IMR-90 (cell line): ENCODE data around the gene SERPINA10. TPM values are rescaled to one million over a fixed set of nuclear protein-coding genes. Genes with fewer than 3 reads are reported as not detected.

Experiments used
- ATAC-seq: fragments of 200-7000 bp; cut with Tn5 transposase; 2 replicates; pipeline ENCODE4 v1.9.1; 2020; ENCODE audit warnings: low read depth, mild to moderate bottlenecking, moderate library complexity
- BruUV-seq: library from RNA; stranded (reverse); fragments of 400-500 nt; replicated peaks from 2 replicates; lab custom pipeline; 2021; lab: Mats Ljungman, UMichigan
- CTCF ChIA-PET: fragments of 300-600 bp; formaldehyde crosslinking; extraction: SDS; loops from one replicate; lab custom pipeline; 2021; ENCODE audit warnings: antibody characterized with exemption; lab: Yijun Ruan, JAX
- POLR2A ChIA-PET: fragments of 300-600 bp; sonication (Branson Sonifier 250); formaldehyde crosslinking; loops from one replicate; lab custom pipeline; 2022; ENCODE audit warnings: antibody characterized with exemption; ENCODE audit not compliant: unreplicated experiment; lab: Charles Lee
- DNase-seq: peaks from one replicate; pipeline ENCODE4 v3.0.0; 2013
- H2AFZ ChIP-seq: replicated peaks from 2 replicates; pipeline ENCODE3; 2013; ENCODE audit warnings: low read length, mild to moderate bottlenecking; ENCODE audit not compliant: poor library complexity
- H2AK5ac ChIP-seq: 2 replicates; pipeline ENCODE4 v1.6.1; 2013; ENCODE audit warnings: low read depth, low read length, inconsistent platforms
- H2AK9ac ChIP-seq: replicated peaks from 2 replicates; pipeline ENCODE3; 2013; ENCODE audit warnings: mild to moderate bottlenecking, low read depth, low read length, moderate library complexity; ENCODE audit not compliant: poor library complexity
- H2BK120ac ChIP-seq: 2 replicates; pipeline ENCODE4 v1.6.1; 2013; ENCODE audit warnings: low read depth, low read length, inconsistent platforms
- H2BK15ac ChIP-seq: 3 replicates; pipeline ENCODE4 v1.6.1; 2013; ENCODE audit warnings: low read depth, low read length, inconsistent platforms
- H2BK20ac ChIP-seq: 2 replicates; pipeline ENCODE4 v1.6.1; 2013; ENCODE audit warnings: low read depth, mild to moderate bottlenecking, inconsistent platforms, low read length, moderate library complexity
- H2BK5ac ChIP-seq: 2 replicates; pipeline ENCODE4 v1.6.1; 2013; ENCODE audit warnings: mild to moderate bottlenecking, low read depth, low read length, inconsistent platforms; ENCODE audit not compliant: poor library complexity, severe bottlenecking
- H3K14ac ChIP-seq: replicated peaks from 2 replicates; pipeline ENCODE4 v1.6.1; 2013; ENCODE audit warnings: low read depth, low read length, inconsistent platforms
- H3K18ac ChIP-seq: 2 replicates; pipeline ENCODE4 v1.6.1; 2013; ENCODE audit warnings: low read depth, low read length, control low read depth
- H3K23ac ChIP-seq: 2 replicates; pipeline ENCODE4 v1.6.1; 2013; ENCODE audit warnings: low read depth, low read length, inconsistent platforms
- H3K27ac ChIP-seq: 2 replicates; pipeline ENCODE4 v1.5.1; 2013; ENCODE audit warnings: mild to moderate bottlenecking, control low read depth, low read length; ENCODE audit not compliant: insufficient read depth
- H3K27me3 ChIP-seq: 2 replicates; pipeline ENCODE4 v1.6.1; 2013; ENCODE audit warnings: low read length; ENCODE audit not compliant: control insufficient read depth, insufficient read depth
- H3K36me3 ChIP-seq: 2 replicates; pipeline ENCODE4 v1.6.1; 2013; ENCODE audit warnings: low read length, mixed read lengths; ENCODE audit not compliant: control insufficient read depth, insufficient read depth
- H3K4ac ChIP-seq: 2 replicates; pipeline ENCODE4 v1.6.1; 2013; ENCODE audit warnings: low read depth, low read length, inconsistent platforms
- H3K4me1 ChIP-seq: 2 replicates; pipeline ENCODE4 v1.6.1; 2013; ENCODE audit warnings: low read length, mixed read lengths; ENCODE audit not compliant: control insufficient read depth, insufficient read depth
- H3K4me2 ChIP-seq: 2 replicates; pipeline ENCODE4 v1.6.1; 2013; ENCODE audit warnings: low read depth, mild to moderate bottlenecking, control low read depth, low read length, moderate library complexity
- H3K4me3 ChIP-seq: 2 replicates; pipeline ENCODE4 v1.5.1; 2013; ENCODE audit warnings: low read depth, mild to moderate bottlenecking, control low read depth, low read length, moderate library complexity; ENCODE audit not compliant: insufficient read depth
- H3K56ac ChIP-seq: 2 replicates; pipeline ENCODE4 v1.6.1; 2013; ENCODE audit warnings: low read length, inconsistent platforms; ENCODE audit not compliant: insufficient read depth; ENCODE audit errors: extremely low read depth
- H3K79me1 ChIP-seq, 2 experiments: 2 replicates each; pipeline ENCODE4 v1.6.1; 2013; ENCODE audit warnings: low read length in 2 of 2, inconsistent platforms in 1 of 2, low read depth in 1 of 2
- H3K9ac ChIP-seq: 2 replicates; pipeline ENCODE4 v1.6.1; 2013; ENCODE audit warnings: low read depth, low read length, control low read depth
- H3K9me1 ChIP-seq: 2 replicates; pipeline ENCODE4 v1.6.1; 2013; ENCODE audit warnings: low read length, inconsistent platforms; ENCODE audit not compliant: insufficient read depth
- H3K9me3 ChIP-seq: 2 replicates; pipeline ENCODE4 v1.6.1; 2013; ENCODE audit warnings: low read length; ENCODE audit not compliant: control insufficient read depth, insufficient read depth
- H4K20me1 ChIP-seq: 2 replicates; pipeline ENCODE4 v1.6.1; 2013; ENCODE audit warnings: low read length, inconsistent platforms; ENCODE audit not compliant: insufficient read depth
- H4K5ac ChIP-seq: 2 replicates; pipeline ENCODE4 v1.6.1; 2013; ENCODE audit warnings: mild to moderate bottlenecking, low read depth, low read length, control low read depth
- H4K8ac ChIP-seq, 2 experiments: 2 replicates each; pipeline ENCODE4 v1.6.1; 2013; ENCODE audit warnings: low read depth in 2 of 2, low read length in 2 of 2, control low read depth in 1 of 2, inconsistent platforms in 1 of 2
- H4K91ac ChIP-seq: 2 replicates; pipeline ENCODE4 v1.6.1; 2013; ENCODE audit warnings: low read depth, low read length, inconsistent platforms; ENCODE audit not compliant: insufficient read depth
- BHLHE40 ChIP-seq: fragments of 150-350 bp; IDR thresholded peaks from 2 replicates; pipeline ENCODE4 v1.6.1; 2016; ENCODE audit warnings: mild to moderate bottlenecking, low read depth, low read length
- CEBPB ChIP-seq: IDR thresholded peaks from 2 replicates; pipeline ENCODE4 v1.6.1; 2012; ENCODE audit warnings: low read depth, low read length, improper control_type of control experiment
- CHD1 ChIP-seq: IDR thresholded peaks from 2 replicates; pipeline ENCODE4 v1.6.1; 2012; ENCODE audit warnings: low read depth, low read length, improper control_type of control experiment
- FOS ChIP-seq: fragments of 150-350 bp; IDR thresholded peaks from 2 replicates; pipeline ENCODE4 v1.6.1; 2016; ENCODE audit warnings: low read depth, low read length
- MAFK ChIP-seq: IDR thresholded peaks from 2 replicates; pipeline ENCODE4 v1.6.1; 2012; ENCODE audit warnings: low read depth, low read length, improper control_type of control experiment
- MAZ ChIP-seq: IDR thresholded peaks from 2 replicates; pipeline ENCODE4 v1.6.1; 2012; ENCODE audit warnings: low read depth, mild to moderate bottlenecking, low read length, improper control_type of control experiment, moderate library complexity, borderline replicate concordance
- MXI1 ChIP-seq: IDR thresholded peaks from 2 replicates; pipeline ENCODE4 v1.6.1; 2012; ENCODE audit warnings: low read depth, mild to moderate bottlenecking, low read length, moderate library complexity, borderline replicate concordance
- NFE2L2 ChIP-seq: fragments of 150-350 bp; IDR thresholded peaks from 2 replicates; pipeline ENCODE4 v1.6.1; 2016; ENCODE audit warnings: low read depth, mild to moderate bottlenecking, low read length
- POLR2A ChIP-seq: IDR thresholded peaks from 2 replicates; pipeline ENCODE4 v1.6.1; 2012; ENCODE audit warnings: mild to moderate bottlenecking, low read depth, low read length
- RAD21 ChIP-seq: IDR thresholded peaks from 2 replicates; pipeline ENCODE4 v1.6.1; 2012; ENCODE audit warnings: low read length, improper control_type of control experiment
- RCOR1 ChIP-seq: IDR thresholded peaks from 2 replicates; pipeline ENCODE4 v1.6.1; 2012; ENCODE audit warnings: mild to moderate bottlenecking, low read length, improper control_type of control experiment; ENCODE audit not compliant: insufficient replicate concordance
- RFX5 ChIP-seq: IDR thresholded peaks from 2 replicates; pipeline ENCODE4 v1.8.0; 2012; ENCODE audit warnings: low read depth, mild to moderate bottlenecking, low read length, moderate library complexity
- SMC3 ChIP-seq: fragments of 150-350 bp; IDR thresholded peaks from 2 replicates; pipeline ENCODE4 v1.6.1; 2016; ENCODE audit warnings: low read depth, mild to moderate bottlenecking, antibody characterized with exemption, low read length, moderate library complexity
- WGBS, 2 experiments: methylation state at CpG; one replicate each; pipeline versions ENCODE4 v1.1.5 to v1.1.7; 2013; ENCODE audit warnings: missing lambda C conversion rate in 2 of 2; ENCODE audit not compliant: insufficient read length in 1 of 2; ENCODE audit errors: extremely low coverage in 2 of 2; 5-methylcytosine and 5-hydroxymethylcytosine counted together
- dilution Hi-C: fragments of 300-500 bp; cut with HindIII; formaldehyde crosslinking; loops from one replicate; pipeline ENCODE4 v1.14.3; 2018; ENCODE audit warnings: low sequenced_read_pairs; ENCODE audit not compliant: unreplicated experiment
- in situ Hi-C: fragments of 300-500 bp; cut with MboI; formaldehyde crosslinking; loops from 3 replicates; pipeline ENCODE4 v1.14.3; 2019; ENCODE audit warnings: low sequenced_read_pairs, inconsistent platforms, mixed read lengths
- intact Hi-C: fragments of 100-400 bp; cut with micrococcal nuclease; formaldehyde crosslinking; loops from 2 replicates; pipeline ENCODE4 v1.10.0; 2022
- polyA plus RNA-seq, 3 experiments: library from polyadenylated mRNA; depleted of rRNA; stranded (reverse); fragments of >200 nt; gene quantifications; 2 replicates each; pipeline ENCODE4 v1.2.3, GENCODE V29; 2012; ENCODE audit warnings: low replicate concordance in 1 of 3
- total RNA-seq: library from RNA; depleted of rRNA; stranded (reverse); fragments of >200 nt; gene quantifications from 2 replicates; pipeline ENCODE4 v1.2.3, GENCODE V29; 2012
- TF ChIP-seq, protein P1 (sequence below): fragments of 150-350 bp; IDR thresholded peaks from 2 replicates; pipeline ENCODE4 v1.6.1; 2016; ENCODE audit warnings: low read depth, mild to moderate bottlenecking, low read length, moderate library complexity, borderline replicate concordance
- TF ChIP-seq, protein P2 (sequence below): conservative IDR thresholded peaks from 2 replicates; pipeline ENCODE4 v1.5.1; 2012; ENCODE audit warnings: mild to moderate bottlenecking, low read depth, low read length, improper control_type of control experiment

The SERPINA10 gene
- total and polyA plus RNA-seq, 2 of the 4 experiments (the other 2 are of a cell fraction), result not detected

DNA sequence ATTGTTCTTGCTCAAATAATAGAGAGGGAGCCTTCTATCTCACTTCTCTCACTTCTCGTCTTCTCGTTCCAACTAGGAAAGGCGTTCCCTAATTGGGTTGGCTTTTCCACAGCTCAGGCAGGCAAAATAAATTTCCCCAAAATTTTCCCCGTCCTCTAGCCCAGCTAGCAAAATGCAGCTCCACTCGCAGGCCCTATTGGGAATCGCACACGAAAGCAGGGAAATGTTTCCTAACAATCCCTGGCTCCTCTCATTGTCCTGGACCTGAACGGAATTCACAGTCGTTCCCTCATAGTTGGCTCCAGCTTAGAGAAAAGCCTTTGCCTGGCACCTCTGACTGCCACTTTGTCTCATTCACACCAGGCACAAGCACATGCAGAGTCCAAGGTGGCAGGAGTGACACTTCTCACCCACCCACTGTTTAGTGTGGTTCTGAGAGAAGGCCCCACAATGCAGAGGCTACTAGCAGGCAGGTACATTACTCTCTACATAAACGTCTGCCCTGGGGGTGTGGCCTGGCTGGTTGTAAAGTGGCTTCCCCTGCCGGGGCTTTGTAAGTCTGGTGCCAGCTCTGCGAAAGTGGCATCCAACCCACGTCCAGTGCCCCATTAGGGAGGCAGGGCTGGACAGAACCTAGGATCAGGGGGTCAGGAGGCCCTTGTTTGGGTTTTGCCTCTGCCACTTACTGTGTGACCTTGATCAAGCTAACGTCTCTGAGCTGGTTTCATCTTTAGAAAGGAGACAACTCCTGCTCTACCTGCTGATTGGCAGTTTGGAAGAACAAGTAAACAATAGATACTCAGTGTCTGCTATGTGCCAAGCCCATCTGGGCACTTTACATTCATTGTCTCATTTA lies 4.2 kb downstream of the SERPINA10 start:
- Histone ChIP-seq H4K5ac (no peak overlapping the region), H4K20me1 (no peaks in the 10 kb centered on the region; the same call in 1 of the 2 replicates), H2AK5ac (no peak overlapping the region), H3K27me3 (no peaks in the 10 kb centered on the region), H3K36me3 (no peaks in the 10 kb centered on the region), H2AK9ac (no peak overlapping the region), H2BK15ac (no peak overlapping the region), H3K23ac (no peak overlapping the region), H2AFZ (no peak overlapping the region), H3K4me2 (no peak overlapping the region), H2BK5ac (no peak overlapping the region), H4K8ac (no peak overlapping the region), H3K9me3 (peaks cover 4% of the 10 kb centered on the region; the same call in 1 of the 2 replicates), H3K9me1 (no peaks in the 10 kb centered on the region), H2BK20ac (no peak overlapping the region), H3K27ac (no peak overlapping the region), H3K79me1 (no peaks in the 10 kb centered on the region), H3K56ac (no peak overlapping the region), H3K4me3 (no peak overlapping the region), H2BK120ac (no peak overlapping the region), H3K14ac (no peak overlapping the region), H3K18ac (no peak overlapping the region), H4K91ac (no peak overlapping the region), H3K4me1 (no peaks in the 10 kb centered on the region), H3K4ac (no peak overlapping the region), H3K9ac (no peak overlapping the region)
- WGBS, 2 experiments, result 25% methylated on average over 6 of the region's 14 CpGs; no CpG with 5 or more reads in 1 of the 2 experiments
- DNase-seq (no peak), ATAC-seq (no peak)
- in situ Hi-C loops, result no loop called here
- ChIA-PET POLR2A (no interaction called here), CTCF (no interaction called here)
- intact Hi-C loops, result no loop called here
- TF ChIP-seq MAZ (no peak), RAD21 (no peak), MAFK (no peak), MXI1 (no peak), RFX5 (no peak), CHD1 (no peak), CEBPB (no peak), NFE2L2 (no peak), POLR2A (no peak), SMC3 (no peak), RCOR1 (no peak), BHLHE40 (no peak), FOS (no peak)
- TF ChIP-seq, protein P1, sequence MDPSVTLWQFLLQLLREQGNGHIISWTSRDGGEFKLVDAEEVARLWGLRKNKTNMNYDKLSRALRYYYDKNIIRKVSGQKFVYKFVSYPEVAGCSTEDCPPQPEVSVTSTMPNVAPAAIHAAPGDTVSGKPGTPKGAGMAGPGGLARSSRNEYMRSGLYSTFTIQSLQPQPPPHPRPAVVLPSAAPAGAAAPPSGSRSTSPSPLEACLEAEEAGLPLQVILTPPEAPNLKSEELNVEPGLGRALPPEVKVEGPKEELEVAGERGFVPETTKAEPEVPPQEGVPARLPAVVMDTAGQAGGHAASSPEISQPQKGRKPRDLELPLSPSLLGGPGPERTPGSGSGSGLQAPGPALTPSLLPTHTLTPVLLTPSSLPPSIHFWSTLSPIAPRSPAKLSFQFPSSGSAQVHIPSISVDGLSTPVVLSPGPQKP, result no peak
- TF ChIP-seq, protein P2, sequence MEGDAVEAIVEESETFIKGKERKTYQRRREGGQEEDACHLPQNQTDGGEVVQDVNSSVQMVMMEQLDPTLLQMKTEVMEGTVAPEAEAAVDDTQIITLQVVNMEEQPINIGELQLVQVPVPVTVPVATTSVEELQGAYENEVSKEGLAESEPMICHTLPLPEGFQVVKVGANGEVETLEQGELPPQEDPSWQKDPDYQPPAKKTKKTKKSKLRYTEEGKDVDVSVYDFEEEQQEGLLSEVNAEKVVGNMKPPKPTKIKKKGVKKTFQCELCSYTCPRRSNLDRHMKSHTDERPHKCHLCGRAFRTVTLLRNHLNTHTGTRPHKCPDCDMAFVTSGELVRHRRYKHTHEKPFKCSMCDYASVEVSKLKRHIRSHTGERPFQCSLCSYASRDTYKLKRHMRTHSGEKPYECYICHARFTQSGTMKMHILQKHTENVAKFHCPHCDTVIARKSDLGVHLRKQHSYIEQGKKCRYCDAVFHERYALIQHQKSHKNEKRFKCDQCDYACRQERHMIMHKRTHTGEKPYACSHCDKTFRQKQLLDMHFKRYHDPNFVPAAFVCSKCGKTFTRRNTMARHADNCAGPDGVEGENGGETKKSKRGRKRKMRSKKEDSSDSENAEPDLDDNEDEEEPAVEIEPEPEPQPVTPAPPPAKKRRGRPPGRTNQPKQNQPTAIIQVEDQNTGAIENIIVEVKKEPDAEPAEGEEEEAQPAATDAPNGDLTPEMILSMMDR, result no peak
- dilution Hi-C loops, result no loop called here
- BruUV-seq, result no TSS peak
